Right lung (tissue), 5 donors: ENCODE measurements around the gene ELMO2. TPM values are rescaled to one million over a fixed set of nuclear protein-coding genes. Genes with fewer than 3 reads are reported as not detected.

Source experiments
- DNase-seq, 2 donors: peaks; one replicate each; pipeline ENCODE4 v3.0.0-alpha.2; 2013
- polyA plus RNA-seq, 5 donors: library from polyadenylated mRNA; unstranded; fragments of 120-200 nt; gene quantifications; one replicate each; pipeline versions ENCODE4 v1.2.1 to v1.2.3, GENCODE V29; 2013; ENCODE audit warnings: inconsistent platforms in 1 of 5, low replicate concordance in 1 of 5; ENCODE audit not compliant: insufficient read length in 5 of 5, insufficient read depth in 1 of 5

The ELMO2 gene
- polyA plus RNA-seq, 5 donors = 56.3 to 66.9 (median 63.6) TPM

GRCh38 chr20:46353500-46354206 is 52.8 kb downstream of the ELMO2 start:
- DNase-seq = no peak

GRCh38 chr20:46352370-46352938 is 54.0 kb downstream of the ELMO2 start:
- no peak for DNase-seq

GRCh38 chr20:46351357-46352058 is 54.9 kb downstream of the ELMO2 start:
- no peak for DNase-seq

GRCh38 chr20:46350986-46351267 is 55.5 kb downstream of the ELMO2 start:
- no peak for DNase-seq

- DNase-seq = no peak
Measured at GRCh38 chr20:46350201-46350985, 56.0 kb downstream of the ELMO2 start.

- DNase-seq = no peak
Measured at GRCh38 chr20:46349742-46350056, 56.7 kb downstream of the ELMO2 start.

GRCh38 chr20:46349035-46349741 is 57.2 kb downstream of the ELMO2 start:
- DNase-seq = no peak

- no peak for DNase-seq
Measured at GRCh38 chr20:46347841-46348803, 58.3 kb downstream of the ELMO2 start.

GRCh38 chr20:46346770-46347169 is 59.6 kb downstream of the ELMO2 start:
- DNase-seq = no peak

GRCh38 chr20:46344488-46345162 is 61.8 kb downstream of the ELMO2 start:
- DNase-seq = no peak

- DNase-seq = no peak
Measured at GRCh38 chr20:46343975-46344357, 62.4 kb downstream of the ELMO2 start.

- no peak for DNase-seq
Measured at GRCh38 chr20:46343348-46343974, 63.0 kb downstream of the ELMO2 start.

GRCh38 chr20:46342451-46343347 is 63.7 kb downstream of the ELMO2 start:
- DNase-seq = no peak

- no peak for DNase-seq
Measured at GRCh38 chr20:46342010-46342378, 64.4 kb downstream of the ELMO2 start.

GRCh38 chr20:46341074-46342009 is 65.1 kb downstream of the ELMO2 start:
- no peak for DNase-seq

- DNase-seq = no peak
Measured at GRCh38 chr20:46339037-46339436, 67.4 kb downstream of the ELMO2 start.

GRCh38 chr20:46336735-46337134 is 69.7 kb downstream of the ELMO2 start:
- no peak for DNase-seq
